Cardiac muscle cell (in vitro differentiated cells and primary cell): ENCODE measurements around the gene PLEKHD1. TPM values are rescaled to one million over a fixed set of nuclear protein-coding genes. Genes with fewer than 3 reads are reported as not detected.

Experiments
- DNase-seq, 2 donors: peaks; one replicate each; pipeline versions ENCODE4 v3.0.0 to v3.0.0-alpha.2; 2010 to 2017; ENCODE audit warnings: low read depth in 1 of 2, low spot score in 1 of 2
- H3K27ac ChIP-seq: fragments of 200-600 bp; sonication (generic); 2 replicates; pipeline ENCODE4 v1.5.1; 2016
- H3K27me3 ChIP-seq: fragments of 200-600 bp; sonication (generic); 2 replicates; pipeline ENCODE4 v1.6.0; 2016; ENCODE audit warnings: control low read depth
- H3K36me3 ChIP-seq: fragments of 200-600 bp; sonication (generic); 2 replicates; pipeline ENCODE4 v1.5.1; 2016; ENCODE audit warnings: control low read depth
- H3K4me1 ChIP-seq: fragments of 200-600 bp; sonication (generic); 2 replicates; pipeline ENCODE4 v1.8.1; 2017; ENCODE audit warnings: low read depth, mild to moderate bottlenecking, mixed run types
- H3K4me3 ChIP-seq: fragments of 200-600 bp; sonication (generic); 2 replicates; pipeline ENCODE4 v1.5.1; 2016; ENCODE audit warnings: mild to moderate bottlenecking
- H3K9me3 ChIP-seq: fragments of 200-600 bp; sonication (generic); 2 replicates; pipeline ENCODE4 v1.5.1; 2017; ENCODE audit warnings: low read depth, mild to moderate bottlenecking, control low read depth
- CTCF ChIP-seq: IDR thresholded peaks from 2 replicates; pipeline ENCODE4 v1.5.1; 2012; ENCODE audit warnings: low read depth, mild to moderate bottlenecking, low read length
- polyA plus RNA-seq: library from polyadenylated mRNA; unstranded; fragments of >200 nt; fragmentation: Nextera tagmentation; extraction: Ambion mirVana; gene quantifications from 2 replicates; pipeline ENCODE4 v1.2.1, GENCODE V29; 2016
- total RNA-seq: library from RNA; depleted of rRNA; stranded (reverse); fragments of >200 nt; gene quantifications from 2 replicates; pipeline ENCODE4 v1.2.3, GENCODE V29; 2016

Gene PLEKHD1
- total and polyA plus RNA-seq, 2 experiments from 2014 or later: 0.12 to 0.37 TPM

DNA sequence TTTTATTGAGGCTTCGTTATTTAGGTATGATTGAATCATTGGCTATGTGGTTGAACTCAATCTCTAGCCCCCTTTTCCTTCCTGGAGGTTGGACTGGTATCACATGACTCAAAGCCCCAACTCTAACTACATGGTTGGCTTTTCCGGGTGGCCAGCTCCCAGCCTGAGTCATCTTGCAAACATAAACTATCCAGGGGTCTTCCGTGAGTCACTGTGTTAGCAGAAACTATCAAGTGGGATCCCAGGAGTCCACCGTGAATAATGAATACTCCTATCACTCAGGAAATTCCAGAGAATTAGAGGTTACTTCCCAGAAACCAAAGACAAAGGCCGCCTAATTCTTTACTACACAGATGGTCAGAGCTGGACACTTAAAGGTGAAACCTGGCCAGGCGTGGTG lies 19.7 kb upstream of the PLEKHD1 start:
- H3K4me1 ChIP-seq: no peaks in the 10 kb centered on the region
- no peaks in the 10 kb centered on the region for H3K36me3 ChIP-seq
- peak in 1 of 2 donors; percentile 78 for DNase-seq
- H3K27ac ChIP-seq: no peak overlapping the region
- H3K9me3 ChIP-seq: no peaks in the 10 kb centered on the region
- H3K27me3 ChIP-seq: no peaks in the 10 kb centered on the region
- no peak for TF ChIP-seq CTCF
- H3K4me3 ChIP-seq: no peak overlapping the region

- Histone ChIP-seq H3K4me1 (no peaks in the 10 kb centered on the region), H3K9me3 (no peaks in the 10 kb centered on the region), H3K27me3 (peaks cover 7% of the 10 kb centered on the region), H3K36me3 (no peaks in the 10 kb centered on the region), H3K27ac (no peak overlapping the region), H3K4me3 (no peak overlapping the region)
- DNase-seq: peak in 1 of 2 donors; percentile 24
- TF ChIP-seq CTCF: no peak
Observed at GRCh38 chr14:69468949-69469348, 15.6 kb upstream of the PLEKHD1 start.

DNA sequence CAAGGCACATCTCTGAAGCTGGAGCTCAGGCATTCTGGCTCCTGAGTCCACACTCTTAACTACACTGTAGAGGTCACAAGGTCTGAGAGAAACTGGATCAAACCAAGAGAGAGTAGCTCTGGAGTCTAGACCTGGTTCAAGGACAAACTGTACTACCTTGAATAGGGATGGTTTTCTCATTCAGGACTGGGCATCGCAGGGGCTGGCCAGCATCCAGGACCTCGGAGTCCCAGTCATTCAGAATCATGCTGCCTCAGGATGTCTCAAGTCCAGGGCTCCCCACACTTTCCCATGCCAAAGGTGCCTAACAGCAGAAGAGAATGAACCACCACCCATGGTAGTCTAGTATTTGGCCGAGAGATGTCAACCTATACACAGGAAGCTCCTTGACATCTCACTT lies 13.1 kb upstream of the PLEKHD1 start:
- DNase-seq: no peak
- TF ChIP-seq CTCF: no peak
- H3K27me3 ChIP-seq: peaks cover 19% of the 10 kb centered on the region
- H3K27ac ChIP-seq: no peak overlapping the region
- no peak overlapping the region for H3K4me3 ChIP-seq
- H3K9me3 ChIP-seq: no peaks in the 10 kb centered on the region
- H3K4me1 ChIP-seq: no peaks in the 10 kb centered on the region
- no peaks in the 10 kb centered on the region for H3K36me3 ChIP-seq

- no peaks in the 10 kb centered on the region for H3K9me3 ChIP-seq
- TF ChIP-seq CTCF: no peak
Observed at GRCh38 chr14:69471916-69472315, 12.6 kb upstream of the PLEKHD1 start.

GRCh38 chr14:69473260-69473659 lies 11.3 kb upstream of the PLEKHD1 start:
- H3K4me3 ChIP-seq: no peak overlapping the region
- H3K4me1 ChIP-seq: no peaks in the 10 kb centered on the region
- H3K9me3 ChIP-seq: no peaks in the 10 kb centered on the region
- DNase-seq: no peak
- H3K36me3 ChIP-seq: no peaks in the 10 kb centered on the region
- TF ChIP-seq CTCF: no peak
- no peak overlapping the region for H3K27ac ChIP-seq
- H3K27me3 ChIP-seq: peaks cover 22% of the 10 kb centered on the region

More at GRCh38 chr14:69471916-69472315, 12.6 kb upstream of the PLEKHD1 start:
- H3K4me1 ChIP-seq: no peaks in the 10 kb centered on the region
- no peak overlapping the region for H3K27ac ChIP-seq
- H3K4me3 ChIP-seq: no peak overlapping the region
- no peaks in the 10 kb centered on the region for H3K36me3 ChIP-seq
- peaks cover 19% of the 10 kb centered on the region for H3K27me3 ChIP-seq
- DNase-seq: no peak

- TF ChIP-seq CTCF: no peak
- DNase-seq: no peak
- Histone ChIP-seq H3K27ac (no peak overlapping the region), H3K27me3 (peaks cover 29% of the 10 kb centered on the region), H3K4me3 (no peak overlapping the region), H3K4me1 (no peaks in the 10 kb centered on the region), H3K36me3 (no peaks in the 10 kb centered on the region), H3K9me3 (no peaks in the 10 kb centered on the region)
Observed at GRCh38 chr14:69473946-69474345, 10.6 kb upstream of the PLEKHD1 start.
